HepG2 (cell line): ENCODE measurements around the gene PARVA. TPM values are rescaled to one million over a fixed set of nuclear protein-coding genes. Genes with fewer than 3 reads are reported as not detected.

Source experiments
- ATAC-seq: fragments of 200-7000 bp; cut with Tn5 transposase; 3 replicates; pipeline ENCODE4 v1.9.1; 2020; ENCODE audit warnings: mild to moderate bottlenecking, moderate library complexity
- BruUV-seq: library from RNA; stranded (reverse); fragments of 400-500 nt; replicated peaks from 2 replicates; lab custom pipeline; 2021; lab: Mats Ljungman, UMichigan
- CTCF ChIA-PET: fragments of 300-600 bp; formaldehyde crosslinking; extraction: SDS; loops from one replicate; lab custom pipeline; 2021; ENCODE audit warnings: low total read pairs, inconsistent platforms, low intra/inter-chr PET ratio; lab: Yijun Ruan, JAX
- POLR2A ChIA-PET: fragments of 350-600 bp; sonication (Branson Sonifier 250); formaldehyde crosslinking; loops from one replicate; lab custom pipeline; 2020; ENCODE audit warnings: antibody characterized with exemption, inconsistent platforms; lab: Yijun Ruan, JAX
- DNase-seq: peaks from one replicate; pipeline ENCODE4 v3.0.0-alpha.2; 2015; ENCODE audit warnings: low spot score
- FAIRE-seq: peaks from 3 replicates; lab custom pipeline; 2011; peaks lifted over from hg19 to GRCh38; lab: Jason Lieb, UNC
- H2AFZ ChIP-seq: one replicate; pipeline ENCODE4 v1.6.1; 2011; ENCODE audit warnings: low read length, inconsistent platforms
- H3K27ac ChIP-seq: fragments of 300-600 bp; 3 replicates; pipeline ENCODE4 v1.8.0; 2011; ENCODE audit warnings: mixed run types, mild to moderate bottlenecking, mixed read lengths, low read length, inconsistent platforms; ENCODE audit not compliant: insufficient read depth; ENCODE audit errors: extremely low read length
- H3K27me3 ChIP-seq, 2 experiments: fragments of 200-600 bp in 1 of 2; 2 replicates in 1 of 2; 3 replicates in 1 of 2; pipeline versions ENCODE4 v1.6.0 to v1.8.0; 2011; ENCODE audit warnings: low read length in 2 of 2, mild to moderate bottlenecking in 2 of 2, moderate library complexity in 2 of 2, inconsistent platforms in 1 of 2; ENCODE audit not compliant: insufficient read depth in 2 of 2, control insufficient read depth in 1 of 2
- H3K36me3 ChIP-seq, 2 experiments: fragments of 200-600 bp in 1 of 2; replicated peaks in 1 of 2; 2 replicates in 1 of 2; 3 replicates in 1 of 2; pipeline versions ENCODE4 v1.5.1 to v1.8.0; 2011; ENCODE audit warnings: low read length in 2 of 2, inconsistent platforms in 1 of 2; ENCODE audit not compliant: insufficient read depth in 2 of 2, control insufficient read depth in 1 of 2
- H3K4me1 ChIP-seq: 2 replicates; pipeline ENCODE4 v1.5.1; 2012; ENCODE audit warnings: low read length, inconsistent platforms; ENCODE audit not compliant: insufficient read depth
- H3K4me2 ChIP-seq: 2 replicates; pipeline ENCODE4 v1.6.0; 2011; ENCODE audit warnings: low read depth, low read length, inconsistent platforms
- H3K4me3 ChIP-seq, 3 experiments: fragments of 200-600 bp in 1 of 3; sonication (generic), shearing (Covaris generic) in 1 of 3; replicated peaks in 1 of 3; 2 replicates each; pipeline ENCODE4 v1.5.1; 2011 to 2016; ENCODE audit warnings: low read length in 3 of 3, inconsistent platforms in 2 of 3, low read depth in 2 of 3, mild to moderate bottlenecking in 2 of 3, control low read depth in 1 of 3, mixed read lengths in 1 of 3; ENCODE audit not compliant: insufficient read depth in 1 of 3
- H3K79me2 ChIP-seq: one replicate; pipeline ENCODE4 v1.6.1; 2011; ENCODE audit warnings: low read length, inconsistent platforms; ENCODE audit not compliant: insufficient read depth
- H3K9ac ChIP-seq: 2 replicates; pipeline ENCODE4 v1.6.0; 2011; ENCODE audit warnings: mild to moderate bottlenecking, low read depth, low read length, inconsistent platforms; ENCODE audit not compliant: insufficient read depth
- H3K9me3 ChIP-seq: 2 replicates; pipeline ENCODE4 v1.5.1; 2012; ENCODE audit warnings: mild to moderate bottlenecking, low read length
- H4K20me1 ChIP-seq: 2 replicates; pipeline ENCODE4 v1.6.0; 2011; ENCODE audit warnings: inconsistent platforms, mild to moderate bottlenecking, low read length, moderate library complexity; ENCODE audit not compliant: insufficient read depth
- FOXA1 ChIP-seq, 2 experiments: fragments of 450-650 bp in 1 of 2; sonication (generic) in 1 of 2; formaldehyde crosslinking in 1 of 2; IDR thresholded peaks; 2 replicates each; pipeline versions ENCODE4 v1.4.0 to v1.6.1; 2016 to 2020; ENCODE audit warnings: missing genetic modification reagents in 1 of 2
- NCOA2 ChIP-seq: sonication (generic); formaldehyde crosslinking; IDR thresholded peaks from 2 replicates; pipeline ENCODE4 v1.8.0; 2022; ENCODE audit warnings: inconsistent platforms
- SRF ChIP-seq: IDR thresholded peaks from 2 replicates; pipeline ENCODE4 v1.6.1; 2011; ENCODE audit warnings: mild to moderate bottlenecking, low read depth, low read length, moderate library complexity
- ZBTB7B ChIP-seq: sonication (generic); formaldehyde crosslinking; IDR thresholded peaks from 2 replicates; pipeline ENCODE4 v1.4.0; 2020; ENCODE audit warnings: missing genetic modification reagents
- ZNF577 ChIP-seq: sonication (generic); formaldehyde crosslinking; IDR thresholded peaks from 2 replicates; pipeline ENCODE4 v1.4.0; 2020; ENCODE audit warnings: mild to moderate bottlenecking, low read depth, missing genetic modification reagents, borderline replicate concordance
- ZNF598 ChIP-seq: sonication (generic); formaldehyde crosslinking; IDR thresholded peaks from 2 replicates; pipeline ENCODE4 v1.5.1; 2020; ENCODE audit warnings: mild to moderate bottlenecking, missing genetic modification reagents, borderline replicate concordance
- ZSCAN12 ChIP-seq: sonication (generic); formaldehyde crosslinking; IDR thresholded peaks from 2 replicates; pipeline ENCODE4 v1.9.0; 2021; ENCODE audit warnings: mild to moderate bottlenecking, missing genetic modification reagents
- WGBS: methylation state at CpG from one replicate; pipeline ENCODE4 v1.1.6; 2017; ENCODE audit warnings: low lambda C conversion rate; 5-methylcytosine and 5-hydroxymethylcytosine counted together
- in situ Hi-C: cut with HindIII; loops from 2 replicates; pipeline ENCODE4 v1.10.0; 2017; ENCODE audit warnings: low pct_unique_long_range_greater_than_20kb; ENCODE audit not compliant: extremely low pct_ligation_motif_present
- intact Hi-C: fragments of 100-400 bp; cut with micrococcal nuclease; formaldehyde crosslinking; loops from one replicate; pipeline ENCODE4 v1.10.0; 2022; ENCODE audit not compliant: unreplicated experiment
- polyA plus RNA-seq, 8 experiments: library from polyadenylated mRNA; depleted of rRNA in 3 of 8; stranded (reverse) in 7 of 8; unstranded in 1 of 8; fragments of >200 nt; fragmentation: Illumina TruSeq in 4 of 8; extraction: Trizol in 4 of 8; gene quantifications; 2 replicates each; pipeline versions ENCODE4 v1.2.1 to v1.2.3, GENCODE V29; 2011 to 2016; ENCODE audit warnings: low read depth in 4 of 8, missing spikeins in 1 of 8, mixed read lengths in 1 of 8; ENCODE audit not compliant: insufficient read depth in 1 of 8
- total RNA-seq, 5 experiments: library from RNA; depleted of rRNA; stranded (reverse); fragments of >200 nt; fragmentation: Illumina TruSeq; extraction: Trizol; gene quantifications; 2 replicates each; pipeline ENCODE4 v1.2.3, GENCODE V29; 2016; ENCODE audit warnings: low read depth in 1 of 5
- TF ChIP-seq, protein P1 (sequence below): sonication (generic); formaldehyde crosslinking; IDR thresholded peaks from 2 replicates; pipeline ENCODE4 v1.4.0; 2020; ENCODE audit warnings: missing genetic modification reagents, borderline replicate concordance
- TF ChIP-seq, protein P2 (sequence below): sonication (generic); formaldehyde crosslinking; IDR thresholded peaks from 2 replicates; pipeline ENCODE4 v1.8.1; 2022; ENCODE audit warnings: low read depth, mild to moderate bottlenecking, missing genetic modification reagents
- TF ChIP-seq, protein P3 (sequence below): IDR thresholded peaks from 2 replicates; pipeline ENCODE4 v1.6.1; 2016; ENCODE audit warnings: missing compliant biosample characterization, missing genetic modification reagents, borderline replicate concordance
- TF ChIP-seq, protein P4 (sequence below): sonication (generic); formaldehyde crosslinking; IDR thresholded peaks from 2 replicates; pipeline ENCODE4 v1.4.0; 2020; ENCODE audit warnings: mild to moderate bottlenecking, missing genetic modification reagents

Gene PARVA
- total and polyA plus RNA-seq, 2 of the 13 experiments (the other 11 are each of a cell fraction or from before 2014, with no cell fraction given): 5.9 to 9.1 TPM

DNA sequence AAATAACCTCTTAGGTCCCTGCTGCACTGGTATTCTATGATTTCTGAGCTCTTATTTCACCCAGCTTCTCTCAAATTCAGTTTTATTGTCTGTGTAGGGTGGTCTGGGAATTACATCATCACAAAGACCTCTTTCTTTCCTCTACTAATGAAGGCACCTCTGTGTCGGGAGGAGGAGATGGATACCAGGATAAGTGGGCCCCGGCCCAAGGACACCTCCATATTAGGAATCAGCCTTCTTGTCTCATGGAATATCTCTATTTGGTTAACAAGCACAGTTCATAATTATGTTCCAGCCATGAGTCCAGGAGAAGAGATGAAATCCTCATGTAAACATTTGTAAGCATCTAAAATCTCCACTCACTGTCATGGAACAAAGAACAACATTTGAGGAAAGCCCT is 9.4 kb downstream of the PARVA start:
- Histone ChIP-seq H3K4me1 (peaks cover 47% of the 10 kb centered on the region), H2AFZ (no peak overlapping the region)
- DNase-seq: peak; percentile 85
- CTCF ChIA-PET: no interaction called here
- BruUV-seq: no TSS peak
- TF ChIP-seq ZNF598 (CRISPR knock-in tag) (no peak), ZNF577 (CRISPR knock-in tag) (no peak), ZSCAN12 (CRISPR knock-in tag) (no peak), NCOA2 (CRISPR knock-in tag) (peak; percentile 40; the same call in 1 of the 2 replicates), FOXA1 (IDR thresholded peaks at IDR 0.05) (no peak), FOXA1 (CRISPR knock-in tag; IDR thresholded peaks at IDR 0.05) (0 out of 2 replicates have a peak, but pooled peaks have one; percentile 3), ZBTB7B (CRISPR knock-in tag) (0 out of 2 replicates have a peak, but pooled peaks have one; percentile 56), SRF (peak; percentile 82)
- TF ChIP-seq, protein P1, sequence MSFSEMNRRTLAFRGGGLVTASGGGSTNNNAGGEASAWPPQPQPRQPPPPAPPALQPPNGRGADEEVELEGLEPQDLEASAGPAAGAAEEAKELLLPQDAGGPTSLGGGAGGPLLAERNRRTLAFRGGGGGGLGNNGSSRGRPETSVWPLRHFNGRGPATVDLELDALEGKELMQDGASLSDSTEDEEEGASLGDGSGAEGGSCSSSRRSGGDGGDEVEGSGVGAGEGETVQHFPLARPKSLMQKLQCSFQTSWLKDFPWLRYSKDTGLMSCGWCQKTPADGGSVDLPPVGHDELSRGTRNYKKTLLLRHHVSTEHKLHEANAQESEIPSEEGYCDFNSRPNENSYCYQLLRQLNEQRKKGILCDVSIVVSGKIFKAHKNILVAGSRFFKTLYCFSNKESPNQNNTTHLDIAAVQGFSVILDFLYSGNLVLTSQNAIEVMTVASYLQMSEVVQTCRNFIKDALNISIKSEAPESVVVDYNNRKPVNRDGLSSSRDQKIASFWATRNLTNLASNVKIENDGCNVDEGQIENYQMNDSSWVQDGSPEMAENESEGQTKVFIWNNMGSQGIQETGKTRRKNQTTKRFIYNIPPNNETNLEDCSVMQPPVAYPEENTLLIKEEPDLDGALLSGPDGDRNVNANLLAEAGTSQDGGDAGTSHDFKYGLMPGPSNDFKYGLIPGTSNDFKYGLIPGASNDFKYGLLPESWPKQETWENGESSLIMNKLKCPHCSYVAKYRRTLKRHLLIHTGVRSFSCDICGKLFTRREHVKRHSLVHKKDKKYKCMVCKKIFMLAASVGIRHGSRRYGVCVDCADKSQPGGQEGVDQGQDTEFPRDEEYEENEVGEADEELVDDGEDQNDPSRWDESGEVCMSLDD (CRISPR knock-in tag): no peak
- TF ChIP-seq, protein P2, sequence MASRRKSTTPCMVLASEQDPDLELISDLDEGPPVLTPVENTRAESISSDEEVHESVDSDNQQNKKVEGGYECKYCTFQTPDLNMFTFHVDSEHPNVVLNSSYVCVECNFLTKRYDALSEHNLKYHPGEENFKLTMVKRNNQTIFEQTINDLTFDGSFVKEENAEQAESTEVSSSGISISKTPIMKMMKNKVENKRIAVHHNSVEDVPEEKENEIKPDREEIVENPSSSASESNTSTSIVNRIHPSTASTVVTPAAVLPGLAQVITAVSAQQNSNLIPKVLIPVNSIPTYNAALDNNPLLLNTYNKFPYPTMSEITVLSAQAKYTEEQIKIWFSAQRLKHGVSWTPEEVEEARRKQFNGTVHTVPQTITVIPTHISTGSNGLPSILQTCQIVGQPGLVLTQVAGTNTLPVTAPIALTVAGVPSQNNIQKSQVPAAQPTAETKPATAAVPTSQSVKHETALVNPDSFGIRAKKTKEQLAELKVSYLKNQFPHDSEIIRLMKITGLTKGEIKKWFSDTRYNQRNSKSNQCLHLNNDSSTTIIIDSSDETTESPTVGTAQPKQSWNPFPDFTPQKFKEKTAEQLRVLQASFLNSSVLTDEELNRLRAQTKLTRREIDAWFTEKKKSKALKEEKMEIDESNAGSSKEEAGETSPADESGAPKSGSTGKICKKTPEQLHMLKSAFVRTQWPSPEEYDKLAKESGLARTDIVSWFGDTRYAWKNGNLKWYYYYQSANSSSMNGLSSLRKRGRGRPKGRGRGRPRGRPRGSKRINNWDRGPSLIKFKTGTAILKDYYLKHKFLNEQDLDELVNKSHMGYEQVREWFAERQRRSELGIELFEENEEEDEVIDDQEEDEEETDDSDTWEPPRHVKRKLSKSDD (CRISPR knock-in tag): no peak
- TF ChIP-seq, protein P3, sequence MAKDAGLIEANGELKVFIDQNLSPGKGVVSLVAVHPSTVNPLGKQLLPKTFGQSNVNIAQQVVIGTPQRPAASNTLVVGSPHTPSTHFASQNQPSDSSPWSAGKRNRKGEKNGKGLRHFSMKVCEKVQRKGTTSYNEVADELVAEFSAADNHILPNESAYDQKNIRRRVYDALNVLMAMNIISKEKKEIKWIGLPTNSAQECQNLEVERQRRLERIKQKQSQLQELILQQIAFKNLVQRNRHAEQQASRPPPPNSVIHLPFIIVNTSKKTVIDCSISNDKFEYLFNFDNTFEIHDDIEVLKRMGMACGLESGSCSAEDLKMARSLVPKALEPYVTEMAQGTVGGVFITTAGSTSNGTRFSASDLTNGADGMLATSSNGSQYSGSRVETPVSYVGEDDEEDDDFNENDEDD (CRISPR knock-in tag): no peak
- TF ChIP-seq, protein P4, sequence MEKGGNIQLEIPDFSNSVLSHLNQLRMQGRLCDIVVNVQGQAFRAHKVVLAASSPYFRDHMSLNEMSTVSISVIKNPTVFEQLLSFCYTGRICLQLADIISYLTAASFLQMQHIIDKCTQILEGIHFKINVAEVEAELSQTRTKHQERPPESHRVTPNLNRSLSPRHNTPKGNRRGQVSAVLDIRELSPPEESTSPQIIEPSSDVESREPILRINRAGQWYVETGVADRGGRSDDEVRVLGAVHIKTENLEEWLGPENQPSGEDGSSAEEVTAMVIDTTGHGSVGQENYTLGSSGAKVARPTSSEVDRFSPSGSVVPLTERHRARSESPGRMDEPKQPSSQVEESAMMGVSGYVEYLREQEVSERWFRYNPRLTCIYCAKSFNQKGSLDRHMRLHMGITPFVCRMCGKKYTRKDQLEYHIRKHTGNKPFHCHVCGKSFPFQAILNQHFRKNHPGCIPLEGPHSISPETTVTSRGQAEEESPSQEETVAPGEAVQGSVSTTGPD (CRISPR knock-in tag): no peak
- TF ChIP-seq, all 625 proteins: peak for 4
- in situ Hi-C loops (no loop called here), intact Hi-C loops (no loop called here)
- Histone ChIP-seq H3K9me3 (no peaks in the 10 kb centered on the region), H3K36me3 (no peaks in the 10 kb centered on the region), H3K4me2 (0 out of 2 replicates have a peak overlapping the region, but pooled peaks have one; percentile 21), H3K9ac (no peak overlapping the region), H3K27me3 (no peaks in the 10 kb centered on the region), H3K4me3 (no peak overlapping the region), H3K27ac (peak overlapping the region; percentile 2), H3K79me2 (no peaks in the 10 kb centered on the region), H4K20me1 (no peaks in the 10 kb centered on the region)
- FAIRE-seq (peak; percentile 62), ATAC-seq (peak; percentile 73)
- WGBS: 11% methylated on average over 2 of the region's 2 CpGs
- POLR2A ChIA-PET: interaction anchor here (3.9 kb wide), 1 partner anchor 10 kb away, joined by 20 read pairs; the partner anchor contains the start of gene PARVA
